ENCODE results near the gene NPY1R. TPM values are rescaled to one million over a fixed set of nuclear protein-coding genes. Genes with fewer than 3 reads are reported as not detected.

NPY1R gene
- total RNA-seq, 1 experiment from 2014 or later: 0.39 TPM

- RAD21 ChIA-PET (ENCODE audit: low non-redundant PET in 1 of 2, low total read pairs in 2 of 2, uncharacterized antibody in 2 of 2, unreplicated experiment in 2 of 2): no interaction called here
- CTCF ChIA-PET: no interaction called here
- H3K9me3 ChIP-seq (ENCODE audit: control insufficient read depth in 1 of 2, insufficient read depth in 1 of 2, low read depth in 1 of 2, low read length in 2 of 2): no peaks in the 10 kb centered on the region
These were observed 51.5 kb downstream of the NPY1R start for GRCh38 chr4:163280703-163281519.

More at GRCh38 chr4:163280703-163281519, 51.5 kb downstream of the NPY1R start:
- H3K79me2 ChIP-seq (ENCODE audit: insufficient read depth, low read length): no peaks in the 10 kb centered on the region
- H3K36me3 ChIP-seq (ENCODE audit: control insufficient read depth in 1 of 2, insufficient read depth in 2 of 2, low read length in 2 of 2): no peaks in the 10 kb centered on the region
- no TSS peak for BruUV-seq (replicated peaks)
- 0 out of 2 replicates have a peak, but pooled peaks cover 2% of the 10 kb centered on the region for H3K9me2 ChIP-seq (ENCODE audit: insufficient read depth)
- H3K4me2 ChIP-seq (ENCODE audit: low read length): no peak overlapping the region
- DNase-seq (ENCODE audit: low read depth, low spot score) (no peak), ATAC-seq (no peak)
- POLR2A ChIA-PET: no interaction called here
- H3K4me3 ChIP-seq (replicated peaks in 1 of 2; ENCODE audit: low read depth in 1 of 2, low read length in 2 of 2): no peak overlapping the region
- no peaks in the 10 kb centered on the region for H3K4me1 ChIP-seq (ENCODE audit: control insufficient read depth in 1 of 2, insufficient read depth in 2 of 2, low read length in 2 of 2)
- TF ChIP-seq EGR1 (IDR thresholded peaks at IDR 0.05; ENCODE audit: low read depth) (no peak), CTCF (IDR thresholded peaks at IDR 0.05 in 2 of 3, conservative IDR thresholded peaks at IDR 0.05 in 1 of 3; ENCODE audit: borderline replicate concordance in 1 of 3, insufficient read depth in 1 of 3, low read depth in 2 of 3, low read length in 2 of 3) (no peak), YY1 (IDR thresholded peaks at IDR 0.05; ENCODE audit: extremely low read depth, insufficient replicate concordance, low read depth, low read length) (no peak), CBX3 (IDR thresholded peaks at IDR 0.05; ENCODE audit: low read depth) (no peak), SRF (IDR thresholded peaks at IDR 0.05; ENCODE audit: low read depth) (no peak), SP1 (IDR thresholded peaks at IDR 0.05; ENCODE audit: low read depth) (no peak), ZNF274 (IDR thresholded peaks at IDR 0.05; ENCODE audit: low read depth, low read length) (no peak), MAX (IDR thresholded peaks at IDR 0.05) (no peak), EZH2 (IDR thresholded peaks at IDR 0.05) (no peak), POLR2A (IDR thresholded peaks at IDR 0.05; ENCODE audit: borderline replicate concordance, extremely low read depth, insufficient read depth, insufficient read length) (no peak), POLR2AphosphoS5 (IDR thresholded peaks at IDR 0.05; ENCODE audit: low read depth, low read length) (no peak), FOSL1 (IDR thresholded peaks at IDR 0.05; ENCODE audit: low read depth) (no peak)
- no peak overlapping the region for H3K9ac ChIP-seq (ENCODE audit: low read length)
- no peak overlapping the region for H3K27ac ChIP-seq (ENCODE audit: low read depth, low read length)
- no peaks in the 10 kb centered on the region for H4K20me1 ChIP-seq (ENCODE audit: insufficient read depth)
- intact Hi-C loops (cut with micrococcal nuclease): no loop called here
- H2AFZ ChIP-seq (ENCODE audit: low read depth, low read length, poor library complexity, severe bottlenecking): no peak overlapping the region
- H3K27me3 ChIP-seq (ENCODE audit: insufficient read depth, low read length): no peaks in the 10 kb centered on the region
